Natural killer cell (primary cell): ENCODE measurements around the gene TERB1. TPM values are rescaled to one million over a fixed set of nuclear protein-coding genes. Genes with fewer than 3 reads are reported as not detected.
A peak's percentile ranks its signal among the peaks of the same experiment; 100 is the strongest.

Experiments
- ATAC-seq, 3 donors: fragments of 150-1000 bp in 2 of 3; fragments of 200-7000 bp in 1 of 3; cut with Tn5 transposase; 1 replicate in 1 of 3; 2 replicates in 2 of 3; pipeline ENCODE4 v1.10.0; 2021; ENCODE audit warnings: mild to moderate bottlenecking in 2 of 3, moderate library complexity in 2 of 3
- DNase-seq, 2 donors: peaks; one replicate each; pipeline versions ENCODE4 v3.0.0 to v3.0.0-alpha.2; 2013 to 2021; ENCODE audit warnings: mixed read lengths in 1 of 2
- H3K27ac ChIP-seq: one replicate; pipeline ENCODE4 v1.5.1; 2013; ENCODE audit warnings: mild to moderate bottlenecking, low read length
- H3K27me3 ChIP-seq: one replicate; pipeline ENCODE4 v1.6.1; 2013; ENCODE audit warnings: low read length; ENCODE audit not compliant: control insufficient read depth, insufficient read depth
- H3K36me3 ChIP-seq: one replicate; pipeline ENCODE4 v1.6.1; 2013; ENCODE audit warnings: low read length; ENCODE audit not compliant: control insufficient read depth, insufficient read depth
- H3K4me1 ChIP-seq: one replicate; pipeline ENCODE4 v1.6.1; 2013; ENCODE audit warnings: low read length; ENCODE audit not compliant: control insufficient read depth, insufficient read depth
- H3K4me3 ChIP-seq: one replicate; pipeline ENCODE4 v1.5.1; 2013; ENCODE audit warnings: low read length
- H3K9me3 ChIP-seq: one replicate; pipeline ENCODE4 v1.6.1; 2013; ENCODE audit warnings: low read length; ENCODE audit not compliant: control insufficient read depth, insufficient read depth
- H3K27ac Mint-ChIP-seq, 2 donors: one replicate each; pipeline ENCODE4 v1.8.0; 2022; ENCODE audit warnings: mild to moderate bottlenecking in 2 of 2, mixed read lengths in 2 of 2, moderate library complexity in 1 of 2
- H3K27me3 Mint-ChIP-seq, 2 donors: one replicate each; pipeline ENCODE4 v1.8.0; 2022; ENCODE audit warnings: low read depth in 2 of 2, mixed read lengths in 2 of 2
- H3K36me3 Mint-ChIP-seq: one replicate; pipeline ENCODE4 v1.8.0; 2022; ENCODE audit warnings: mixed read lengths
- H3K4me1 Mint-ChIP-seq, 2 donors: one replicate each; pipeline ENCODE4 v1.8.0; 2022; ENCODE audit warnings: mixed read lengths in 2 of 2
- H3K4me3 Mint-ChIP-seq: one replicate; pipeline ENCODE4 v1.8.0; 2022; ENCODE audit warnings: mild to moderate bottlenecking, moderate library complexity, mixed read lengths
- H3K9me3 Mint-ChIP-seq, 2 donors: one replicate each; pipeline ENCODE4 v1.8.0; 2022; ENCODE audit warnings: mixed read lengths in 2 of 2
- WGBS: methylation state at CpG from one replicate; pipeline ENCODE4 v1.1.7; 2013; ENCODE audit warnings: missing lambda C conversion rate; ENCODE audit not compliant: insufficient coverage; 5-methylcytosine and 5-hydroxymethylcytosine counted together
- intact Hi-C: fragments of 100-400 bp; cut with micrococcal nuclease; formaldehyde crosslinking; loops from one replicate; pipeline ENCODE4 v1.14.2; 2022
- total RNA-seq, 4 donors: library from RNA; stranded (reverse); fragments of 120-200 nt in 1 of 4; gene quantifications; one replicate each; pipeline versions ENCODE4 v1.2.3 to v1.2.4, GENCODE V29; 2013 to 2022
- TF ChIP-seq, protein P1 (sequence below): fragments of 200-600 bp; IDR thresholded peaks from one replicate; pipeline ENCODE4 v1.8.0; 2022; ENCODE audit warnings: antibody characterized with exemption

TERB1 gene
- total RNA-seq, 3 donors from 2014 or later (not counting 1 experiment from before 2014, with no cell fraction given), result 0.33 to 1.0 (median 0.66) TPM

DNA sequence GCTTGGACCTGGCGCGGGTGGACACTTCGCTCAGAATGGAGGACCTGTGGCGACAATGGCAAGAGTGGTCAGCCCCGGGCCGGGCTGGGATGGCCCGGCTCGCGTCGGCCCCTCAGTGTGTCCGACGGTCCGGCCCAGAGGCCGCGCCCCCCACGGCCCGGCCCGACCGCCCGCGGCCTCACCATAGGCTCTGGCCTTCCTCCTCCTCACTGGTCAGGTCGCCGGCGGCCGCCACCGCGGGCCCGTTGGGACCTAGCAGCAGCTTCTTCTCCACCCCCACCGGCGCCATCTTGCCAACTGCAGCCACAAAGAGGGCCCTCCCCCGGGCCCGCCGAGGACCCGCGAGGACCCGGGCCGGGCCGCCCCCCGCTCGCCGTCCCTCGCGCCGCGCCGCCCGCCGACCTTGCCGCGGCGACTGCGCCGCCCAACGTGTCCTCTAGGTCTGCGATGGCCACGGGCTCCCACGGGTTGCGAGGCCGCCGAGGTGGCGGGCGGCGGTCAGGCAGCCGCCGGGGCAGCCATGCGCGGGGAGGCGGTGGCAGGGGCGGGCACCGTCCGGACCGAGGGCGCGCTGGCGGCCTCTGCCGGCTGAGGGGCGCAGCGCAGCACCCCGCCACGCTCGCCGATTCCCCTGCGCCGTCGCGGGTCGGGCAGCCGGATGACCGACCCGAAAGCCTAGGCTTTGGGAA, 49.9 kb downstream of the TERB1 start, which contains the start of gene DYNC1LI2:
Gene DYNC1LI2, minus strand, starts transcription at position 307 of the 689 bp plus-strand sequence. Its CDS starts 18 bp downstream, at position 289.
- ATAC-seq (peak; percentile 94 to 98 (median 96)), DNase-seq (peak; percentile 86 to 90)
- Mint-ChIP-seq H3K36me3 (no peaks in the 10 kb centered on the region), H3K27me3 (peaks cover 6 to 11% of the 10 kb centered on the region in 2 donors), H3K27ac (peak within 1 kb of the TSS; percentile 84 to 85), H3K9me3 (no peaks in the 10 kb centered on the region), H3K4me1 (peaks cover 40 to 41% of the 10 kb centered on the region in 2 donors), H3K4me3 (peak within 1 kb of the TSS; percentile 94)
- H3K27me3 ChIP-seq, result no peaks in the 10 kb centered on the region
- intact Hi-C loops, result no loop called here
- H3K27ac ChIP-seq, result peak within 1 kb of the TSS; percentile 39
- peaks cover 8% of the 10 kb centered on the region for H3K36me3 ChIP-seq
- peaks cover 29% of the 10 kb centered on the region for H3K4me1 ChIP-seq
- peak within 1 kb of the TSS; percentile 72 for H3K4me3 ChIP-seq
- under 1% methylated on average over 90 of the region's 90 CpGs for WGBS
- TF ChIP-seq, protein P1, sequence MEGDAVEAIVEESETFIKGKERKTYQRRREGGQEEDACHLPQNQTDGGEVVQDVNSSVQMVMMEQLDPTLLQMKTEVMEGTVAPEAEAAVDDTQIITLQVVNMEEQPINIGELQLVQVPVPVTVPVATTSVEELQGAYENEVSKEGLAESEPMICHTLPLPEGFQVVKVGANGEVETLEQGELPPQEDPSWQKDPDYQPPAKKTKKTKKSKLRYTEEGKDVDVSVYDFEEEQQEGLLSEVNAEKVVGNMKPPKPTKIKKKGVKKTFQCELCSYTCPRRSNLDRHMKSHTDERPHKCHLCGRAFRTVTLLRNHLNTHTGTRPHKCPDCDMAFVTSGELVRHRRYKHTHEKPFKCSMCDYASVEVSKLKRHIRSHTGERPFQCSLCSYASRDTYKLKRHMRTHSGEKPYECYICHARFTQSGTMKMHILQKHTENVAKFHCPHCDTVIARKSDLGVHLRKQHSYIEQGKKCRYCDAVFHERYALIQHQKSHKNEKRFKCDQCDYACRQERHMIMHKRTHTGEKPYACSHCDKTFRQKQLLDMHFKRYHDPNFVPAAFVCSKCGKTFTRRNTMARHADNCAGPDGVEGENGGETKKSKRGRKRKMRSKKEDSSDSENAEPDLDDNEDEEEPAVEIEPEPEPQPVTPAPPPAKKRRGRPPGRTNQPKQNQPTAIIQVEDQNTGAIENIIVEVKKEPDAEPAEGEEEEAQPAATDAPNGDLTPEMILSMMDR, result peak; percentile 81
- no peaks in the 10 kb centered on the region for H3K9me3 ChIP-seq

DNA sequence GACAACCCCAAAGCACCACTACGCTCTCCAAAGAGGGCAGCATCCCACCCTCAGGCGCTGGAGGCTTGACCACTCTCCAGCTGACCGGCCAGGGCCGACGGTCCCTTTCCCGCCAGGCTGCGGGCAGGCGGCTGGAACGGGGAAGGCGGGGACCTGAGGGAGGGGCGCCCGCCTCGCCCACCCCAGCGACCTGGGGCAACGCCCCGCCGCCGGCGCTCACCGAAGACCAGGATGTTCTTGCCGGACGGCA, 50.4 kb downstream of the TERB1 start:
- Histone ChIP-seq H3K4me1 (peaks cover 31% of the 10 kb centered on the region), H3K9me3 (no peaks in the 10 kb centered on the region), H3K27ac (peak overlapping the region; percentile 33), H3K4me3 (peak overlapping the region; percentile 72), H3K27me3 (no peaks in the 10 kb centered on the region), H3K36me3 (peaks cover 10% of the 10 kb centered on the region)
- Mint-ChIP-seq H3K27me3 (peaks cover 6 to 11% of the 10 kb centered on the region in 2 donors), H3K4me3 (peak overlapping the region; percentile 94), H3K9me3 (no peaks in the 10 kb centered on the region), H3K36me3 (no peaks in the 10 kb centered on the region), H3K4me1 (peaks cover 45 to 46% of the 10 kb centered on the region in 2 donors), H3K27ac (peak overlapping the region; percentile 84 to 85)
- intact Hi-C loops, result no loop called here
- DNase-seq, result no peak
- TF ChIP-seq, protein P1, result no peak
- ATAC-seq, result peak in 1 of 3 donors; percentile 2
- under 1% methylated on average over 22 of the region's 22 CpGs for WGBS

DNA sequence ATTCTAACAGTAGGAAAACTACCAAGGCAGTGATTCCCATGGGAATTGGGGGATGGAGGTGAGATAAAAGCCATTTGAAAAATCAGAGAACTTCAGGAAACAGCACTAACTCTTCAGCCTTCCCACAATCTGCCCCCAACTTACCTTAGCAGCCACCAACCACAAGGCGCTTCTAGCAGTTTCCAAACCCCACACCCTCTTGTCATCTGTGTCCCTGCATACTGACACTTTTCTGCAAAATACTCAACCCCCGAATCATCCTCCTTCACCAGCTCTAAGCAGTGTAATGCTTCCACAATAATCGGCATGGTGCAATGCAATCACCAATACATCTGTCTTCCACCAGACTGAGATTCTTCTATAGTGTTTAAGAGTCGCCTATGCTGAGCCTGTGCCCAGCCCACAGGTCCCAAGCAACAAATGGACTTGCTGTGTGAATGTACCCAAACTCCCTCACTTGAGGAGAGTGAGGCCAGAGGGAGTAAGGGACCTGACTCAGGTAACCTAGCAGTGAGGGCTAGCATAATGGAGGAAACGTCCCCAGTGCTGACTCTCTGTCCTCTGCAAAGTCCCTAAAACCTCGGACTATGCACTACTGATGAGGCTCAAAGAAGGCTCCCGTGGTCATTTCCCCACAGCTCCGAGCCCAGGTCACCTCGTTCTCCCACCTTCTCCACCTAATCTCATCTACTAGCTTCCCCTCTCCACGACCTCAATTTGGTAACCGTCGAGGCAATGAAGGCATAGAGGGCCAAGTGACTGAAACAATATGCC, 50.9 kb downstream of the TERB1 start:
- TF ChIP-seq, protein P1, result no peak
- peaks cover 6 to 11% of the 10 kb centered on the region in 2 donors for H3K27me3 Mint-ChIP-seq
- DNase-seq (no peak), ATAC-seq (no peak)
- H3K9me3 Mint-ChIP-seq, result no peaks in the 10 kb centered on the region
- no peaks in the 10 kb centered on the region for H3K27me3 ChIP-seq
- H3K4me1 Mint-ChIP-seq, result peaks cover 46 to 47% of the 10 kb centered on the region in 2 donors
- peaks cover 32% of the 10 kb centered on the region for H3K4me1 ChIP-seq
- 19% methylated on average over 12 of the region's 12 CpGs for WGBS
- H3K4me3 ChIP-seq, result peak overlapping the region; percentile 72
- peak overlapping the region; percentile 94 for H3K4me3 Mint-ChIP-seq
- H3K27ac Mint-ChIP-seq, result peak overlapping the region; percentile 84 to 85
- no peaks in the 10 kb centered on the region for H3K36me3 Mint-ChIP-seq
- no peaks in the 10 kb centered on the region for H3K9me3 ChIP-seq
- H3K27ac ChIP-seq, result peak overlapping the region; percentile 33
- intact Hi-C loops, result no loop called here
- H3K36me3 ChIP-seq, result peaks cover 10% of the 10 kb centered on the region
